Measurements from ENCODE around the gene SV2C.

Gene SV2C

DNA sequence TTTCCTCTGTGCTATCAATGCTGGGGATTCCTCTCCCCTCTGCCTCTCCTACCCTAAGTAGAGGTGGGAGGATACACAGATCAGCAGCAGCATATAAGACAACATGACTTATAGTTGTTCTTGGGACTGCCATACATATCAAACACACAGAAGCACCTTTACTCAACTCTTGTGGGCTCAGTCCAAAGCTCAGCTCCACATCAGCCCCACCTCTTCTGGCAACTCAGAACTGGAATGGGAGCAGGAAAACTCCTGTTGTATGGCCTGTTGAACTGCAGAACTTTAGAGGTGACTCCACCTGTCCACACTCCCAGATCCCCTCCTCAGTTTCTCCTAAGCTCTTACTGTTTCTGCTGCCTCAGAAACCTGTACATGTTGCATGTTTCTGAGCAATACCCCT lies 127.8 kb downstream of the SV2C start:
- H3K36me3 ChIP-seq (ENCODE audit: control insufficient read depth, insufficient read depth, low read length), result no peaks in the 10 kb centered on the region
- H3K27ac ChIP-seq, result no peak overlapping the region
- TF ChIP-seq, protein P1, sequence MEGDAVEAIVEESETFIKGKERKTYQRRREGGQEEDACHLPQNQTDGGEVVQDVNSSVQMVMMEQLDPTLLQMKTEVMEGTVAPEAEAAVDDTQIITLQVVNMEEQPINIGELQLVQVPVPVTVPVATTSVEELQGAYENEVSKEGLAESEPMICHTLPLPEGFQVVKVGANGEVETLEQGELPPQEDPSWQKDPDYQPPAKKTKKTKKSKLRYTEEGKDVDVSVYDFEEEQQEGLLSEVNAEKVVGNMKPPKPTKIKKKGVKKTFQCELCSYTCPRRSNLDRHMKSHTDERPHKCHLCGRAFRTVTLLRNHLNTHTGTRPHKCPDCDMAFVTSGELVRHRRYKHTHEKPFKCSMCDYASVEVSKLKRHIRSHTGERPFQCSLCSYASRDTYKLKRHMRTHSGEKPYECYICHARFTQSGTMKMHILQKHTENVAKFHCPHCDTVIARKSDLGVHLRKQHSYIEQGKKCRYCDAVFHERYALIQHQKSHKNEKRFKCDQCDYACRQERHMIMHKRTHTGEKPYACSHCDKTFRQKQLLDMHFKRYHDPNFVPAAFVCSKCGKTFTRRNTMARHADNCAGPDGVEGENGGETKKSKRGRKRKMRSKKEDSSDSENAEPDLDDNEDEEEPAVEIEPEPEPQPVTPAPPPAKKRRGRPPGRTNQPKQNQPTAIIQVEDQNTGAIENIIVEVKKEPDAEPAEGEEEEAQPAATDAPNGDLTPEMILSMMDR (IDR thresholded peaks at IDR 0.05), result no peak
- no peaks in the 10 kb centered on the region for H3K4me1 ChIP-seq
- H2AFZ ChIP-seq, result no peak overlapping the region
- peaks cover 4% of the 10 kb centered on the region for H3K9me3 ChIP-seq (ENCODE audit: control insufficient read depth, low read length)
- H3K79me2 ChIP-seq, result no peaks in the 10 kb centered on the region
- H3K4me3 ChIP-seq (ENCODE audit: low read depth, low read length), result no peak overlapping the region
- H3K4me2 ChIP-seq (ENCODE audit: low read length), result no peak overlapping the region
- no peaks in the 10 kb centered on the region for H3K27me3 ChIP-seq (ENCODE audit: control insufficient read depth, insufficient read depth, low read length)
- no peak overlapping the region for H3K9ac ChIP-seq

DNA sequence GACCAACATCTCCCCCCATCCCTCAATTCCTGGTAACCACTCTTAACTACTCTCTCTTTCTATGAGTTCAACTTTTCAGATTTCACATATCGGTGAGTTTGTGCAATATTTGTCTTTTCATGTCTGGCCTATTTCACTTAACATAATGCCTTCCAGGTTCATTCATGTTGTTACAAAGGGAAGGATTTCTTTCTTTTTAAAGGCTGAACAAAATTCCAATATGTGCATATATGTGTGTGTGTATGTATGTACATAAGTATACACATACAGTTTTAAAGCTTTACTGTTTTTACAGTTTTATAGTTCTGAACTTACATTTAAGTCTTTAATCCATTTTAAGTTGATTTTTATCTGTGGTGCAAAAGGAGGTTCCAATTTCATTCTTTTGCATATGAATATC lies 130.7 kb downstream of the SV2C start:
- Histone ChIP-seq H3K36me3 (ENCODE audit: control insufficient read depth, insufficient read depth, low read length) (no peaks in the 10 kb centered on the region), H2AFZ (no peak overlapping the region), H3K4me3 (ENCODE audit: low read depth, low read length) (no peak overlapping the region), H3K9ac (no peak overlapping the region), H3K4me1 (no peaks in the 10 kb centered on the region), H3K27ac (no peak overlapping the region), H3K79me2 (no peaks in the 10 kb centered on the region), H3K27me3 (ENCODE audit: control insufficient read depth, insufficient read depth, low read length) (no peaks in the 10 kb centered on the region), H3K9me3 (ENCODE audit: control insufficient read depth, low read length) (peaks cover 4% of the 10 kb centered on the region), H3K4me2 (ENCODE audit: low read length) (no peak overlapping the region)
- TF ChIP-seq, protein P1 (IDR thresholded peaks at IDR 0.05), result no peak

DNA sequence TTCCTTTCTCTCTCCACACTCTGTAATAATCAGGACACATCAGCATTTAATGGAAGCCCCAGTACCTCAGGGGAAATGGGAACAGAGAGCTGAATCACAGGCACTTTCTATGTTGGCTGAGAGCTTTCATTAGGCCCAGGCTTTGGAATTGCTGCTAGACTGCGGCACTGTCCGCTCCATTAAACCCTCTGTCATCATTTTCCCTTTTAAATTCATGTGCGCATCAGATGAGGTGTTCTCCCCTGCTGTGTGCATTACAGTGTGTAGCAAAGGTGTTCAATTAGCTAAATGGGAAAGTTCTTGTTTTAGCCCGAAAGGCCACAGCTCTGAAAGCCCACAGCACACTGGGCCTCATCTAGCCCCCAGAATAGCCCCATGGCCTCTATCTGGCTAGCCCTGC lies 133.6 kb downstream of the SV2C start:
- H3K27ac ChIP-seq, result no peak overlapping the region
- no peaks in the 10 kb centered on the region for H3K36me3 ChIP-seq (ENCODE audit: control insufficient read depth, insufficient read depth, low read length)
- H3K4me2 ChIP-seq (ENCODE audit: low read length), result no peak overlapping the region
- TF ChIP-seq, protein P1 (IDR thresholded peaks at IDR 0.05), result no peak
- H3K27me3 ChIP-seq (ENCODE audit: control insufficient read depth, insufficient read depth, low read length), result no peaks in the 10 kb centered on the region
- H3K9me3 ChIP-seq (ENCODE audit: control insufficient read depth, low read length), result no peaks in the 10 kb centered on the region
- H2AFZ ChIP-seq, result no peak overlapping the region
- H3K4me3 ChIP-seq (ENCODE audit: low read depth, low read length), result no peak overlapping the region
- no peaks in the 10 kb centered on the region for H3K79me2 ChIP-seq
- no peak overlapping the region for H3K9ac ChIP-seq
- no peaks in the 10 kb centered on the region for H3K4me1 ChIP-seq

DNA sequence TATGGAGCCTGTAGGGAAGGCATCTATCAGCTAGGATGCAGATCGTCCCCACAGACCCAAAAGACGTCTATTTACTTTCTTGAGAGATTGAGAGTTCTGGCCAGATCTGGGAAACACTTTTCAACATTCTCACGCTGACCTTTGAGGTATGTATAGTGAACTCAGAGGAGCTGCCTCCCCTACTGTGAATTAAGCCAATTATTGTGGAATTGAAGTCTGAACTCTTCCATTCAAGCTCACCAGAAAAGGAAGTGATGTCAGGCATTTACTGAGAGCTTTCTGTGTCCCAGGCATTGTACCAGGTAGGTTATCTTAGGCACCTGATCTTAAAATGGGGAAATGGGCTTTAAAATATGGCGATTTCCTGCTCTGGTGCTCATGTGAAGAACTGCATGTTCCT lies 136.5 kb downstream of the SV2C start:
- Histone ChIP-seq H3K4me1 (no peaks in the 10 kb centered on the region), H3K4me3 (ENCODE audit: low read depth, low read length) (no peak overlapping the region), H2AFZ (no peak overlapping the region), H3K27me3 (ENCODE audit: control insufficient read depth, insufficient read depth, low read length) (no peaks in the 10 kb centered on the region), H3K79me2 (no peaks in the 10 kb centered on the region), H3K9ac (no peak overlapping the region), H3K9me3 (ENCODE audit: control insufficient read depth, low read length) (no peaks in the 10 kb centered on the region), H3K4me2 (ENCODE audit: low read length) (no peak overlapping the region), H3K27ac (no peak overlapping the region), H3K36me3 (ENCODE audit: control insufficient read depth, insufficient read depth, low read length) (no peaks in the 10 kb centered on the region)
- TF ChIP-seq, protein P1 (IDR thresholded peaks at IDR 0.05), result no peak

DNA sequence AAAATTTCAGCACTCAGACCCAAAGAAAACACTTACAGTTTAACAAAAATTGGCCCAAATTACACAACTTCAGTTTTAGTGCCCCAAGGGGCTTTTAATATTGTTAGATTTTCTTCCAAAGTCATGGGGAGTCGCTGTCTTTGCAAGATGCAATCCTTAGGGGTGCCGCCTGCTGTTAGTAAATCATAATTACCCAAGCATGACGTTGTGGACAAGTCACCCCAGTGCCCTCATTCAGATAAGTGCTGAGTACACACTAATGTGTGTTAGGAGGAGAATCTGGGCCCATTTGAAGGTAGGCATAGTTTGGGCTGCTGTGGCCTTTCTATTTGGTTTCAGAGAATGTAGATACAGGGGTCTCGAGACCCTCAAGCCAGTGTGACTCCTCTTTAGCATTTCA lies 138.1 kb downstream of the SV2C start:
- Histone ChIP-seq H3K27ac (no peak overlapping the region), H3K4me2 (ENCODE audit: low read length) (no peak overlapping the region), H3K4me1 (no peaks in the 10 kb centered on the region), H3K9me3 (ENCODE audit: control insufficient read depth, low read length) (no peaks in the 10 kb centered on the region), H2AFZ (no peak overlapping the region), H3K27me3 (ENCODE audit: control insufficient read depth, insufficient read depth, low read length) (no peaks in the 10 kb centered on the region), H3K4me3 (ENCODE audit: low read depth, low read length) (no peak overlapping the region), H3K9ac (no peak overlapping the region), H3K79me2 (no peaks in the 10 kb centered on the region), H3K36me3 (ENCODE audit: control insufficient read depth, insufficient read depth, low read length) (no peaks in the 10 kb centered on the region)
- TF ChIP-seq, protein P1 (IDR thresholded peaks at IDR 0.05), result no peak
